NT2/D1 (cell line): ENCODE data around the gene ANGPTL7.

Experiments used
- DNase-seq: peaks from one replicate; pipeline ENCODE4 v3.0.0-alpha.2; 2011; ENCODE audit warnings: low read depth, low spot score
- H3K27me3 ChIP-seq: 2 replicates; pipeline ENCODE4 v1.6.0; 2011; ENCODE audit warnings: mild to moderate bottlenecking; ENCODE audit not compliant: insufficient read length, insufficient read depth
- H3K36me3 ChIP-seq: 2 replicates; pipeline ENCODE4 v1.6.1; 2011; ENCODE audit warnings: mild to moderate bottlenecking, low read length, mixed read lengths; ENCODE audit not compliant: insufficient read depth, insufficient read length
- H3K4me1 ChIP-seq: 2 replicates; pipeline ENCODE4 v1.5.1; 2011; ENCODE audit not compliant: insufficient read depth, insufficient read length
- H3K4me3 ChIP-seq: 2 replicates; pipeline ENCODE4 v1.5.1; 2011; ENCODE audit warnings: low read depth; ENCODE audit not compliant: insufficient read length
- H3K9ac ChIP-seq: 2 replicates; pipeline ENCODE4 v1.6.0; 2011; ENCODE audit warnings: low read depth; ENCODE audit not compliant: insufficient read length
- H3K9me3 ChIP-seq: 2 replicates; pipeline ENCODE4 v1.5.1; 2011; ENCODE audit warnings: mild to moderate bottlenecking, low read length; ENCODE audit not compliant: insufficient read depth
- SUZ12 ChIP-seq: IDR thresholded peaks from 2 replicates; pipeline ENCODE4 v1.6.1; 2011; ENCODE audit not compliant: insufficient read length, insufficient read depth; ENCODE audit errors: extremely low read depth
- YY1 ChIP-seq: IDR thresholded peaks from 2 replicates; pipeline ENCODE4 v1.6.1; 2011; ENCODE audit not compliant: insufficient read length, insufficient read depth
- ZNF274 ChIP-seq: IDR thresholded peaks from 2 replicates; pipeline ENCODE4 v1.6.1; 2011; ENCODE audit warnings: mild to moderate bottlenecking, low read depth, low read length

Gene ANGPTL7

DNA sequence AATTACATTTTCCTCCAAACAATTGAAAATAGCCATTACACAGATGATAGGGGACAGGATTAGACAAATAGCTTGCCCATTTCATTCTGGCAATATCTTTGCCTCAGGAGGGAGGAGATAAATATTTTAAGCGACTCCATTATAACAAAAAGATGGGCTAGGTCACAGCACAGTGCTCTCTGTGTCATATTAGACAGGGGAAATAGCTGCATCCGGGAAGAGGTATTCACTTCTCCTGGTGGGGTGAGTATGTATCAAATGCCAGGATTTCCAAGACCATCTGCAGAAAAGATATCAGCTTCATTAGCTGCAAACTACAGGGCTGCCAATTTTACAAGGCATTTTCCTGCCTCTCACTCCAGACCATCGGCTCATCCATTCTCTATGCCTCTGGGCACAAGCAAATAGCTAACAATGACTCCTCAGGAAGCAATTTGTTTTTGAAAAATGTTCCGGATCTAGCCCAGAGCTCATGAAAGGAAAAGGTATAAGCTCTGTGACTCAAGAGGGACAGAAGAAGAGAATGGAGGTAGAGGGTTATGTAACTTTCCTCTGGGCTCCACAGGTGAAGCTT lies 41.9 kb upstream of the ANGPTL7 start:
- Histone ChIP-seq H3K9ac (no peak overlapping the region), H3K4me1 (peaks cover 2% of the 10 kb centered on the region), H3K36me3 (peaks cover 71% of the 10 kb centered on the region), H3K4me3 (no peak overlapping the region), H3K9me3 (no peaks in the 10 kb centered on the region), H3K27me3 (no peaks in the 10 kb centered on the region)
- peak; percentile 11 for DNase-seq
- TF ChIP-seq SUZ12 (no peak), YY1 (no peak), ZNF274 (no peak)

DNA sequence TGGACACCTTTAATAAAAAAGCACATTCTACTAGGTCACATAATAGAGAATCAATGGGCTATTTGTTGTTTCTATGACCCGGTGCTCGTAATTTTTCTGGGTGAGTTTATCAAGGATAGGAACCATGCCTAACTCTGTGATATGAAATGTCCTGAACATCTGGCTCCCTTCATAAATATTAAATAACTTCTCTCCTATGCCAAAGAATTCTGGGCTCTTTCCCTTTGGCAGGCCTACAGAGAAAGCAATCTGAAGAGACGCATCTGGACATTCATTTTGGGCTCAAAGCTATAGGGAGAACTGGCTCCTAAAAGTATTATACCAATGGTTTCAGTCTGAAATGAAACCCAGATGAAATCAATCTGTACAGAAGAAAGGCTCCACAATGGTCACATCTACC lies 38.8 kb upstream of the ANGPTL7 start:
- peaks cover 2% of the 10 kb centered on the region for H3K4me1 ChIP-seq
- DNase-seq = no peak
- peaks cover 51% of the 10 kb centered on the region for H3K36me3 ChIP-seq
- no peaks in the 10 kb centered on the region for H3K9me3 ChIP-seq
- no peak overlapping the region for H3K4me3 ChIP-seq
- no peaks in the 10 kb centered on the region for H3K27me3 ChIP-seq
- TF ChIP-seq SUZ12 = no peak
- no peak for TF ChIP-seq YY1
- no peak for TF ChIP-seq ZNF274
- H3K9ac ChIP-seq = no peak overlapping the region

DNA sequence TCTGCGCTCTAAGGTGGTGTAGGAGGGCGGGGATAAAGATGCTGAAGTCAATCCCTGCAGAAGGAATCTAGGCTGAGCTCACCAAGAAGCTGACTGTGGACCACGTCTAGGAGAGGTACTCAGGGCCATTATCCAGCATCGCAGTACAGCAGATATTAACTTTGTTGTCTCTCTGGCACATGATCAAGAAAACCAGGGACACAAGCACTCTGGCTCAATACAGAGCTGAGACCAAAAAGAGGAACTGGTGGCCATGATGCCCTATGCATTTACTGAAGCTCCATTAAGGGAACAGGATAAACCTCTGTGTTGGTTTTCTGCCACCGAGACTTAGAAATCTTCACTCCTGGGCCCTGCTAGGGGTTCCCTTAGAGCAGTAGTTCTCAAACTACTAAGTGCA lies 38.0 kb upstream of the ANGPTL7 start:
- Histone ChIP-seq H3K4me3 (no peak overlapping the region), H3K27me3 (no peaks in the 10 kb centered on the region), H3K9me3 (no peaks in the 10 kb centered on the region), H3K36me3 (peaks cover 51% of the 10 kb centered on the region), H3K9ac (no peak overlapping the region), H3K4me1 (peaks cover 2% of the 10 kb centered on the region)
- TF ChIP-seq ZNF274 (no peak), SUZ12 (no peak), YY1 (no peak)
- DNase-seq = no peak

DNA sequence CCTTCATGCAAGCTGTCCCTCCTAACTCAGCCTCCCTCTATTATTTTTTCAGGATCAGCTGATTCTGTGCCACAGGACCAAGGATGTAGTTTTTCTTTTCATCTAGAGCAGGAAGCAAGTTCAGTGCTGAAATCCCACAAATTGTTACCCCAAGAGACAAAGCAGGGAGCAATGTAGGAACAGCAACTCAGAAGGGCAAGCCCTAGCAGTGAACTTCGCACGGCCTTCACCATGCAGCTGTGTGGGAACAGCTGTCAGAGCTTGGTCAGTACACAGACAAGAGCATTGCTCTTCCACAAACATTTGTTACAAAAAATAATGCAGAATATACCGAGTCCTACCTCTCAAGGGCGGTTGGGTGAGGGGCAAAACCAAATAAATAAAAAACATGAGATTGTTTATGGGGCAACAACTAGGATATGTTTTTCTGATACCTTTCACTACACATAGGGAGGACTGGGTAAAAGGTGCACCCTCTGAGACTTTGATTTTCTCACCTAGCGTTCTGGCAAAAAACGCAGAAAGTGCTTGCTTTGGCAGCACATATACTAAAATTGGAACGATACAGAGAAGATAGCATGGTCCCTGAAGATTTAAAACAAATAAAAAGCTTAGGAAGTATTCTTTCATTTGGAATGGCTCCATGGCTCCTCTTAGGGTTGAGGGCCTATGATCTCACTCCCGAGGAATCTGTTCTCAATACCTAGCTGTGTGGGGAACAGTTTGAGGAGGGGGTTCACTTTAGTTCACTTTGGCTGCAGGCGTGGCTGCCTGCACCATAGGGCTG lies 37.1 kb upstream of the ANGPTL7 start:
- Histone ChIP-seq H3K4me3 (no peak overlapping the region), H3K27me3 (no peaks in the 10 kb centered on the region), H3K9ac (no peak overlapping the region), H3K36me3 (peaks cover 51% of the 10 kb centered on the region), H3K4me1 (peaks cover 2% of the 10 kb centered on the region), H3K9me3 (no peaks in the 10 kb centered on the region)
- peak; percentile 22 for DNase-seq
- TF ChIP-seq ZNF274 = no peak
- TF ChIP-seq SUZ12 = no peak
- TF ChIP-seq YY1 = no peak

DNA sequence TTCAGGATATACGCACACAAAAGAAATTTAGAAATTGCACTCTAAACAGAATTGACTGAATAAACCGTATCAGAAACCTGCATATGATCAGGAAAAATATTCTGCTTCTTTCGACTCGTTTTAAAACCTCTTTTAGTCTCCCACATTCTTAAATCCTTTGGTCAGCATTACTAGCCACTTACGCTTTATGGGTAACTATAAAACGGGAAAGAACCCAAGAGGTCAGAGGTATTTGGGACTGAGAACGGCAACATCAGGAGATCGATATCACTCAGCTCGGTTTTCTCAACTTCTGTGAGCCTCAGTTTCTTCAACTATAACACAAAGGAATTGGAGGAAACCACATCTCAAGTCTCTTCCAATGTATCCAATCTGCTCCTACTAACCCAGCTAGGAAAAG lies 36.4 kb upstream of the ANGPTL7 start:
- no peak overlapping the region for H3K9ac ChIP-seq
- no peaks in the 10 kb centered on the region for H3K27me3 ChIP-seq
- DNase-seq = no peak
- H3K36me3 ChIP-seq = peaks cover 56% of the 10 kb centered on the region
- TF ChIP-seq SUZ12 (no peak), YY1 (no peak), ZNF274 (no peak)
- H3K9me3 ChIP-seq = no peaks in the 10 kb centered on the region
- peaks cover 2% of the 10 kb centered on the region for H3K4me1 ChIP-seq
- H3K4me3 ChIP-seq = no peak overlapping the region

DNA sequence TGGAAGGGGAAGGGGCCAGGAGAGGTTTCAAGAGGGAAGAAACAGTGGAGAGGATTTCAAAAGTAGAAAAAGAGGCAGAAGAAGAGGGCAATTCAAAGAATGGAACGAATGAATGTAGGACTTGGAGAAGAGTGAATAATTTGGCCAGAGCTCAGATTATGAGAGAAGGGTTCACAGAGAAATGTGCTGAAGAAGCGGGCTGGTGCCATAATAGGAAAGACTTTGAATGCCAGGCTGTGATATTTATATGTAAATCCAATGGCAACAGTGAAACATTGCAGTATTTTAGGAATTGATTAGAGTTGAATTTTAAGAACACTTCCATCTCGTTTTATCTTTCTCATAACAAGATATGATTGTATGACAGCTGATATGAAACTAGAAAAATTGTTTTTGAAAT lies 36.0 kb upstream of the ANGPTL7 start:
- TF ChIP-seq ZNF274 (no peak), SUZ12 (no peak), YY1 (no peak)
- Histone ChIP-seq H3K36me3 (peaks cover 60% of the 10 kb centered on the region), H3K27me3 (no peaks in the 10 kb centered on the region), H3K4me1 (peaks cover 2% of the 10 kb centered on the region), H3K9me3 (no peaks in the 10 kb centered on the region), H3K4me3 (no peak overlapping the region), H3K9ac (no peak overlapping the region)
- no peak for DNase-seq

DNA sequence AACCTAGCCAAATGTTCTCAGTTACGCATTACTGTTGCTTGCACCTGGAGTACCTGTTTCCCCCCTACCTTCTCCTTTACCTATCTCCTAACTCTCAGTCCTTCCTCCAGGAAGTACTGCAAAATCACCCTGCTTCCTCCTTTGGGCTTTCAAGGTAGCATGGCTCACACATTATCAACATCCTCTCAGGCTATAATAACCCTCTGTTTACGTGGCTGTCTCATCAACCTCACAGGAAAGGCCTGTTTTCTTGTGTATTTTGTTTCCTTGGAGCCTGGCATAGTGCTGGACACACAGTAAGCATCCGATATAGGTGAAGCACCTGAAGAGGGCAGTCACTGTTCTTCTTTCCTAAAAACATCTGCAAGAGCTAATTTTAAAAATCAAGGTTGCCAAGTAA lies 32.7 kb upstream of the ANGPTL7 start:
- no peak for DNase-seq
- Histone ChIP-seq H3K4me1 (peaks cover 2% of the 10 kb centered on the region), H3K9ac (no peak overlapping the region), H3K36me3 (peaks cover 44% of the 10 kb centered on the region), H3K9me3 (no peaks in the 10 kb centered on the region), H3K4me3 (no peak overlapping the region), H3K27me3 (no peaks in the 10 kb centered on the region)
- TF ChIP-seq SUZ12 = no peak
